WI38 (cell line): ENCODE results near the gene TNFRSF8.

Source experiments
- H3K4me3 ChIP-seq: 2 replicates; pipeline ENCODE4 v1.5.1; 2011; ENCODE audit warnings: low read depth, mild to moderate bottlenecking, control low read depth, low read length
- TF ChIP-seq, protein P1 (sequence below): IDR thresholded peaks from 2 replicates; pipeline ENCODE4 v1.5.1; 2012; ENCODE audit warnings: low read depth, mild to moderate bottlenecking, control low read depth, low read length

The TNFRSF8 gene

DNA sequence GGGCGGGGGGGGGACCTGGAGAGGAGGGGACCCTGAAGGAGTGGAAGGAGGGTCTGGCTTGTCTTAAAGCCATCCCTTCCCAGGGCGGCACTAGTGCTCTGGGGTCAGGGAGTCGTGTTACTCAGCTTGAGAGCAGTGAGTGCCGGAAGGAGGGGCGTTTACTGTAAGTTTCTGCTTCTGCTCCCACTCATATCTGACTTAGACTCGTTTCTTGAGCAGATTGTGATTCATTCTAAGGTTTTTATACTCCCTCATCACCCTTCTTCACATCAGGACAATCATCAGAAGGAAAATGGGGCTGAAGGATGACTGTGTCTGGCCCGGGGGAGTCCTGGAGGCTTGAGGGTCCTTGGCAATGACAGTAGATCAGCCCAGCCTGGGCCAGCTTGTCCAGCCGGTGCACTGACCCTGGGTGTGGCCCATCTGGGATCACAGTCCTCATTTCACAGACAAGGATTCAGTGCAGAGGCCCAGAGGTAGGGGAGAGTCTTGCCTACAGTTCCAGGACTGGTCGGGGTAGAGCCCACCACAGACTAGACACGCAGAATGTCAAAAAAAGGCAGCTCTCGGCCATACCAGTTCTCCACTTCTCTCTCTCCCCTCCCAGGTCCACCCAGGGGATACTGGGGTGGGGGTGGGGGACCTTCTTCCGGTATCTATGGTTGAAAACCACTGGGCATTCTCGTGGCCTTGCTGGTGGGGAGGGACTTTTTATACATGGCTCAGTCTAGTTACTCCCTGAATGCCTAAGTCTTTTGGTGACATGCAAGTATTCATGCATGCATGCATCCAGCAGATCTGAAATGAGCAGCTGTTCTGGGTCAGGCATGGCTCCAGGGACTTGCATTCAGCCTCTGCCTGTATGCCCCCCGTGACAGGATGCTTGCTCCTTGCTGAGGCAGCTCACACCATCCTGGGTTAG, 5.1 kb downstream of the TNFRSF8 start:
- TF ChIP-seq, protein P1, sequence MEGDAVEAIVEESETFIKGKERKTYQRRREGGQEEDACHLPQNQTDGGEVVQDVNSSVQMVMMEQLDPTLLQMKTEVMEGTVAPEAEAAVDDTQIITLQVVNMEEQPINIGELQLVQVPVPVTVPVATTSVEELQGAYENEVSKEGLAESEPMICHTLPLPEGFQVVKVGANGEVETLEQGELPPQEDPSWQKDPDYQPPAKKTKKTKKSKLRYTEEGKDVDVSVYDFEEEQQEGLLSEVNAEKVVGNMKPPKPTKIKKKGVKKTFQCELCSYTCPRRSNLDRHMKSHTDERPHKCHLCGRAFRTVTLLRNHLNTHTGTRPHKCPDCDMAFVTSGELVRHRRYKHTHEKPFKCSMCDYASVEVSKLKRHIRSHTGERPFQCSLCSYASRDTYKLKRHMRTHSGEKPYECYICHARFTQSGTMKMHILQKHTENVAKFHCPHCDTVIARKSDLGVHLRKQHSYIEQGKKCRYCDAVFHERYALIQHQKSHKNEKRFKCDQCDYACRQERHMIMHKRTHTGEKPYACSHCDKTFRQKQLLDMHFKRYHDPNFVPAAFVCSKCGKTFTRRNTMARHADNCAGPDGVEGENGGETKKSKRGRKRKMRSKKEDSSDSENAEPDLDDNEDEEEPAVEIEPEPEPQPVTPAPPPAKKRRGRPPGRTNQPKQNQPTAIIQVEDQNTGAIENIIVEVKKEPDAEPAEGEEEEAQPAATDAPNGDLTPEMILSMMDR = no peak
- no peak overlapping the region for H3K4me3 ChIP-seq

DNA sequence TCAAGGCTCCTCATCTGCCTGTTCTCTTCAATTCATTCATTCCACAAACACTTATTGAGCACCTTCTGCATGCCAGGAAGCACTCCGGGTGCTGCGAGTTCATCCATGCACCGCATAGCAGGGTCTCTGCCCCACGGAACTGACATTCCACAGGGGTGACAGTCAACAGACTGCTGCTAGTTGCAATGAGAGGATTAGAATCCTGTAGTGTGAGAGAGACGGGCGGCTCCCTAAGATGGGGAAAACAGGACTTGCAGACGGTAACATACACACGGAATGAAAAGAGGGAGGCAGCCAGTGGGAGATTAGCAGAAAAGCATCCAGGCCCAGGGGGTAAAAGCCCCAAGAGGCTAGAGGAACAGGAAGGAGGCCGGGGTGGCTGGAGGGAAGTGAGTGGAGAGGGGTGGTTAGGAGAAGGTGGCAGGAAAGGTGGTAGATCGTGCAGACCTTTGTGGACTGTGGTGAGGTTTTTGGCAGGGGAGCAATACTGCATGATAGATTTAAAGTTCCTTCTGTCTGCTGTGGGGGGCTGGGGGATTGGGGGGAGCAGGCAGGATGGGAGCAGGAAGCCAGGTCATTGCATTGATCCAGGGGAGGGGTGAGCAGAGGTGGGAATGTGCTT, 6.6 kb downstream of the TNFRSF8 start:
- no peak overlapping the region for H3K4me3 ChIP-seq
- TF ChIP-seq, protein P1 = no peak

DNA sequence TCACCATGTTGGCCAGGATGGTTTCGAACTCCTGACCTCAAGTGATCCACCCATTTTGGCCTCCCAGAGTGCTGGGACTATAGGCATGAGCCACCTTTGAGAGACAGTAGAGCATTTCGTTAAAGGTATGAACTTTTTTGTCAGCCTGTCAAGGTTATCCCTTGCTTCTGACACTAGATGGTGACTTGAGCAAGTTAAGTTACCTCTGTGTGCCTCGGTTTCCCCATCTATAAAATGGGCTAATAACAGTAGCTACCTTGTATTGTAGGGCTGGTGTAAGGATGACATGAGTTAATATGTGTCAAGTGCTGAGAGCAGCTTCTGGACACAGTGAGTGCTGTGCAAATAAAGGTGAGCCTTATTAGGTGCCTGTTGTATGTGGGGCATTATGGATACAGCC, 8.8 kb downstream of the TNFRSF8 start:
- TF ChIP-seq, protein P1 = no peak
- H3K4me3 ChIP-seq = no peak overlapping the region

DNA sequence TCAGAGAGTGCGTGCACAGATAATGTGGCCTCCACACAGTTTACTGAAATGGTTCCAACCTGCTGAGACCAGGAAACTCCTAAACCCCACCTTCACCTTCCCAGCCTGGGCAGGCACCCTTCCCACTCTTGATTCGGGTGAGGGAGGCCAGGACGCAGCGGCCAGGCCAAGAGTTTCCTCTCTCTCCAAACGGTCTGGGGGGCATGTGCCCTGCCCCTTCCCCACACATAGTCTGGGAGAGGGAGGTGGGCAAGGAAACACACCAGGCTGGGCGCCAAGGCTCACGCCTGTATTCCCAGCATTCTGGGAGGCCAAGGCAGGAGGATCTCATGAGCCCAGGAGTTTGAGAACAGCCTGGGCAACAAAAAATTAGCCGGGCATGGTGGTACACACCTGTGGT, 9.6 kb downstream of the TNFRSF8 start:
- TF ChIP-seq, protein P1 = no peak
- no peak overlapping the region for H3K4me3 ChIP-seq

DNA sequence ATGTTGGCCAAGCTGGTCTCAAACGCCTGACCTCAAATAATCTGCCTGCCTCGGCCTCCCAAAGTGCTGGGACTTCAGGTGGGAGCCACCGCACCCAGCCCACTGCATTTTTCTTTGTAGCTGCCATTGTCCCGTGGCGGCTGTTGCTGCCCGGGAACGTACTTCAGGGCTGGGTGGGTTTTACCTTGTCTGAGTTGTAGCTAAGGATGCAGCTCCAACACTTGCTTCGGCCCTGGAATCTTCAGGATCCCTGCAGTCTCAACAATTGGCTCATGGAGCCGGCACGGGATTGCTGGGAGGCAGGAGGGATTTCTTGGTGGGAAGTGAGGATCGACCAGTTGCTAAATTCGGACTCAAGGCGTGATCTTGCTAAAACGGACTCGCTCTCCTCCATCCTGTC, 10.7 kb downstream of the TNFRSF8 start:
- TF ChIP-seq, protein P1 = no peak
- no peak overlapping the region for H3K4me3 ChIP-seq

DNA sequence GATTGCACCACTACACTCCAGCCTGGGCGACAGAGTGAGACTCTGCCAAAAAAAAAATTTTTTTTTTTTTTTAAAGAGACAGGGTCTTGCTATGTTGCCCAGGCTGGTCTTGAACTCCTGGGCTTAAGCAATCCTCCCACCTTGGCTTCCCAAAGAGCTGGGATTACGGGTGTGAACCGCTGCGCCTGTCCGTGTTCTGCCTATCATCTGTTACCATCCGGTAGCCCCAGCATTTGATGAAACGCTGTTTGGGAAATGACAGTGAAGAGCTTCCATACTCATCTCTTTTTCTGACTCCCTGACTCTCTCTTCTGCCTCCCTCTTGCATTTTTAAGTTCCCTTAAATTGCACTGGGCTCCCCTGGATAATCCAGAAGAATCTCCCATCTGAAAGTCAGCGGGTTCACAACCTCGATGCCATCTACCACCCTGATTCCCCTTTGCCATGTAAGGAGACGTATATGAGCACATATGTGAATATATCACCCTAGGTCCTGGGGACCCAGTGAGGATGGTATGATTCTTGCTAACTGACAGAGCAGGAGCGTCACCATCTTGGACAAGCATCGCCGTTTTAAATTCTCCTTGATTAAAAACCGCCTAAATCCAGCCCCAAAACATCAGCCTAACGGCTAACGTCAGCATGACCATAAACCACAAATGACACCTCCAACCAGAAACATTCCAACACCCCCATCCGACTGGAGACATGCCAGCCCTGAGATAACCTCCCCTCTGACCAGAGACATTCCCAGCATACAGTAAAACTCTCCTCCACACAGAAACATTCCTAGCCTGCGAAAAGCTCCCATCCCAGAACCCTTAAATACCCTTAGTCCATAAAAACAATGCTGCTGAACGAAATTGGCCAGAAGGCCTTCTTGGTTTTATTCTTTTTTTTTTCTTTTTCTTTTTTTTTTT, 12.4 kb downstream of the TNFRSF8 start:
- no peak overlapping the region for H3K4me3 ChIP-seq
- TF ChIP-seq, protein P1 = no peak
